Spinal cord (tissue), 10 donors: ENCODE data around the gene CACNG3. TPM values are rescaled to one million over a fixed set of nuclear protein-coding genes. Genes with fewer than 3 reads are reported as not detected.

Experiments used
- DNase-seq, 6 donors: peaks; one replicate each; pipeline versions ENCODE4 v3.0.0 to v3.0.0-alpha.2; 2013 to 2015; ENCODE audit warnings: low spot score in 6 of 6, low read depth in 4 of 6
- H3K27ac ChIP-seq: one replicate; pipeline ENCODE4 v1.5.1; 2013; ENCODE audit warnings: low read depth, low read length, control low read depth
- H3K27me3 ChIP-seq: one replicate; pipeline ENCODE4 v1.6.1; 2013; ENCODE audit warnings: low read length; ENCODE audit not compliant: control insufficient read depth, insufficient read depth
- H3K36me3 ChIP-seq: one replicate; pipeline ENCODE4 v1.6.1; 2013; ENCODE audit warnings: low read length; ENCODE audit not compliant: control insufficient read depth, insufficient read depth
- H3K4me1 ChIP-seq: one replicate; pipeline ENCODE4 v1.6.1; 2013; ENCODE audit warnings: low read length; ENCODE audit not compliant: control insufficient read depth, insufficient read depth
- H3K4me3 ChIP-seq: one replicate; pipeline ENCODE4 v1.5.1; 2013; ENCODE audit warnings: low read depth, low read length, control low read depth
- H3K9me3 ChIP-seq: one replicate; pipeline ENCODE4 v1.6.1; 2013; ENCODE audit warnings: low read length; ENCODE audit not compliant: control insufficient read depth, insufficient read depth
- WGBS: methylation state at CpG from one replicate; pipeline ENCODE4 v1.1.5; 2013; ENCODE audit warnings: missing lambda C conversion rate; ENCODE audit not compliant: insufficient coverage; 5-methylcytosine and 5-hydroxymethylcytosine counted together
- polyA plus RNA-seq, 2 donors: library from polyadenylated mRNA; unstranded; fragments of 120-200 nt; gene quantifications; one replicate each; pipeline ENCODE4 v1.2.1, GENCODE V29; 2013; ENCODE audit not compliant: insufficient read length in 2 of 2
- small RNA-seq: library from RNA; depleted of rRNA; stranded (forward); fragments of <200 nt; gene quantifications from one replicate; pipeline ENCODE3, GENCODE V24; 2014; ENCODE audit warnings: low replicate concordance
- total RNA-seq, 2 donors: library from RNA; depleted of rRNA in 1 of 2; stranded (reverse); fragments of 120-200 nt in 1 of 2; fragments of >200 nt in 1 of 2; gene quantifications; one replicate each; pipeline versions ENCODE4 v1.2.3 to v1.2.4, GENCODE V29; 2013 to 2014
- donor health status: healthy.

Gene CACNG3
- total and polyA plus RNA-seq, 4 donors = 1.9 to 21.1 (median 11.0) TPM

DNA sequence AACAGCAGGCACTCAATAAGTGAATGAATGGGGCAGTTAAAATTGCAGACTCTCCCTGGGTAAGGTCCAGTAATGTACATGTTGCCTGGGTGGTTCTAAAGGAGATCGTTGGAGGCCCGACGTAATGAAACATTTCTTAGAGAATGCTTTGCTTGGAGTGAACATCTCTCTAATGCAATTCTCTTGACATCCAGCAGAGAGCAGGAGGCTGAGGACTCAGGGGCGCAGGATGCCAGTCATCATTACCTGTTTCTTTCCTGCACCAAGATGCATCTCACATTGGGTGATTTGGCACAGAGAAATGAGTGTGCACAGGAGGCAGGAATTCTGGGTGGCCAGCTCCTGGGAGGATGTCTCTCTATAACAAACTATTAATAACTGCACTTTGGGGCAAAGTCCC is 152.9 kb downstream of the CACNG3 start:
- DNase-seq = no peak
- no peaks in the 10 kb centered on the region for H3K4me1 ChIP-seq
- H3K36me3 ChIP-seq = no peaks in the 10 kb centered on the region
- H3K27me3 ChIP-seq = no peaks in the 10 kb centered on the region
- no peak overlapping the region for H3K4me3 ChIP-seq
- H3K27ac ChIP-seq = no peak overlapping the region
- WGBS = no CpG with 5 or more reads among the region's 4 CpGs
- no peaks in the 10 kb centered on the region for H3K9me3 ChIP-seq

Small RNAs within 50 kb of the gene (small RNA-seq; reads per million reads assigned to genes)
- gene RF00408 (not detected), gene RNU7-24P (not detected)
